Measurements from ENCODE around the gene TOM1L2.

The TOM1L2 gene

DNA sequence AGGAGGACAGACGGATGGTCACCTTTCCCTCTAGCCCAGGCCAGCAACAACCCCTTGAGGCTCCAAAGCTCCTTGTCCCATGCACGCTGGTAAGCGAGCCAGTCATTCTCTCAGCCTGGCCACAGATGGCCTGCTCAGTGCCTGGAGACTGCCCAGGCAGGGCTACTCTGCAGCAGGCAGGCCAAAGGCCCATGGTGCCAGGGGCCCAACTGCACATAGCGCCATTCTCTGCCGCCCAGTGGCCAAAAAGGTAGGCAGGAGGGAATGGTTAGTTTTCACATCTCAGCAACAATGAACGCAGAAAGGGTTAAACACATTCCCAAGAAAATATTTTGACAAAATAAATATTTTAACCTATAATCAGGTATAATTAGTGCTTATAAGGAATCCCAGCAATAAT lies 127.7 kb downstream of the TOM1L2 start:
- TF ChIP-seq, protein P1, sequence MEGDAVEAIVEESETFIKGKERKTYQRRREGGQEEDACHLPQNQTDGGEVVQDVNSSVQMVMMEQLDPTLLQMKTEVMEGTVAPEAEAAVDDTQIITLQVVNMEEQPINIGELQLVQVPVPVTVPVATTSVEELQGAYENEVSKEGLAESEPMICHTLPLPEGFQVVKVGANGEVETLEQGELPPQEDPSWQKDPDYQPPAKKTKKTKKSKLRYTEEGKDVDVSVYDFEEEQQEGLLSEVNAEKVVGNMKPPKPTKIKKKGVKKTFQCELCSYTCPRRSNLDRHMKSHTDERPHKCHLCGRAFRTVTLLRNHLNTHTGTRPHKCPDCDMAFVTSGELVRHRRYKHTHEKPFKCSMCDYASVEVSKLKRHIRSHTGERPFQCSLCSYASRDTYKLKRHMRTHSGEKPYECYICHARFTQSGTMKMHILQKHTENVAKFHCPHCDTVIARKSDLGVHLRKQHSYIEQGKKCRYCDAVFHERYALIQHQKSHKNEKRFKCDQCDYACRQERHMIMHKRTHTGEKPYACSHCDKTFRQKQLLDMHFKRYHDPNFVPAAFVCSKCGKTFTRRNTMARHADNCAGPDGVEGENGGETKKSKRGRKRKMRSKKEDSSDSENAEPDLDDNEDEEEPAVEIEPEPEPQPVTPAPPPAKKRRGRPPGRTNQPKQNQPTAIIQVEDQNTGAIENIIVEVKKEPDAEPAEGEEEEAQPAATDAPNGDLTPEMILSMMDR (IDR thresholded peaks at IDR 0.05), result no peak

DNA sequence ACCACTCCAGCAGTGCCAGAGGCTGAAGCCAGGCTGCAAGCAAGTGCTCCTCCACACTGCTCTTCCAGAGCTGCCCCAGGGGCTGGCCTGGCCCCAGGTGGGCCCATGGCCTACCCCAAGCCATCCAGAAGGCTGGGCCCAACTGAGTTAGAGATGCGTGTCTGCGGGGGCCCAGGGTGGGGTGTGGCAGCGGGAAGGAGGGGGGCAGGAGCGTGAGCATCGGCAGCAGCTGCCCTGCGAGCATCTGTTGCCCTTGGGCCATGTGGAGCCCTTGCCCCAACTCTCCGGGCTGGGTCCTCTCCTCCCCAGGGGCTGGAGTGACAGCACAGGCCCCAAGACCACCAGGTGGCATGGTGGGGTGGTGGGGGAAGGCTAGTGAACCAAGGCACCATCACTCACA lies 128.1 kb downstream of the TOM1L2 start:
- TF ChIP-seq, protein P1 (IDR thresholded peaks at IDR 0.05), result no peak

DNA sequence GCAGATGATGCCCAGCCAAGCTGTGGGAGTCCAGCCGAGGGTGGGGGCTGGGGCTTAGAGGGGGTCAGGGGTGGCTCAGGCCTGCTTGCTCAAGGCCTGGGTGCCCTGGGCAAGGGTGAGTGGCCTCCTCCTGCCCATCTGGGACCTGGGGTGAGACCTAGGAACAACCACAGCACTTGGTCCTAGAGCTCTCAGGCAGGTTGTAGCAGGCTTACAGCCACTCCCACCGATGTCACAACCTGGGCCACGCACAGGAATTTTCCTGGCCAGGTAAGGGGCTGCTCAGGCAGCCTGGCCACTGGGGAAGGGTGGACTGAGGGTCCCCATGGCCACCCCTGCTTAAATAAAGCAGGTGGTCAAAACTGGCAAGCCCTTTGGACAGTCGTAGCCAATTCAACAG lies 129.1 kb downstream of the TOM1L2 start:
- TF ChIP-seq, protein P1 (IDR thresholded peaks at IDR 0.05), result no peak

DNA sequence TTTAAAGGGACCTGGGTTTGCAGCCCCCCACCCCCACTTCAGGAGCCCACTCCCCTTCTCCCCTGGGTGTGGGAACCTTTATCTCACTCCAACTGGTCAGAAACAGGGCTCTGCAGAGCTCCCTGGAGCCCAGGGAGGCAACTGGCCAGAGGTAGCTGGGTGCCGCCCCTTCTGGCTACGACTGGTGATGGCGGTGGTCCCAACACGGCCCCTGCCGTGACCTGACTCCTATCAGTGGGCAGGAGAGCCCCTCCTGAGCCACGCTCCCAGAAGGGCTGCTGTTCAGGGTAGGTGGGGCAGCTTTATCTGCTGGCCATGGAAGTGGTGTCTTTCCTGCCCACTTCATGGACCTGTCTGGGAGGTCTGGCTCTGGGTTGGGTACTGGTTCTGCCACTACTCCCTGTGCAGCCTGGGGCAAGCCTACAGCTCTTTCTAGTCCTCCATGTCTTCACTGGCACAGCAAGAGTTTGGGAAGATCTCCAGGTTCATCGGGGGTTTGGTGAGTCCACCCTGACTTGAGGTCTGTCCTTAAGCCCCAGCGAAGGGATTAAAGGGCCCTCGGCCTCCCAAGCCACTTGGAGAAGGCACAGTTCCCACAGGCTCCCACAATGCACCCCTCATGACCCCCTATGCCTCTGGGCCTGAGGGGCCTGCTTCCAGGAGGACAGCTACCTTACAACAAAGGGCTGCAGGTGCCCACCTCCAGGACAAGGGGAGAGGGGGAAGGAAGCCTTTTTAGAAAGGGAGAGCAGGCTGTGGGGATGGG lies 129.9 kb downstream of the TOM1L2 start:
- TF ChIP-seq, protein P1 (IDR thresholded peaks at IDR 0.05), result no peak

DNA sequence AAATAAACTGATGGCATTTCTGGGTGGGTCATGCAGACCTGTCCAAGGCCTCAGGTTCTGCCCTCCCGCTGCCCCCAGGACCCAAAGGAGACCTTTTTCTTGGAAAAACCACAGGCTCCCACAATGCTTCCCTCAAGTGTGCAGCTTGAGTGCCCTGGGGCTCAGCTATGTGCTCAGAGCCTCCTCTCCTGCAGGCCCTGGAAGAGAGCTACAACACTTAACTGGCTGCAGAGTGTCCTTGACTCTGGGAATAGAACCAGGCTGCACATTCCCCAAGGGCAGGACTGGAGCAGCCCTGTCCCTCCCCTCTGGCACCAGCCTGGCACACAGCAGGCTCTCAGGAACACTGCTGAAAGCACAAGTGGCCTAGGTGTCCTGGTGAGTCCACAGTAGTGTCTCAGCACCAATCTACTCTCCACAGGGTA lies 130.6 kb downstream of the TOM1L2 start:
- TF ChIP-seq, protein P1 (IDR thresholded peaks at IDR 0.05), result no peak

DNA sequence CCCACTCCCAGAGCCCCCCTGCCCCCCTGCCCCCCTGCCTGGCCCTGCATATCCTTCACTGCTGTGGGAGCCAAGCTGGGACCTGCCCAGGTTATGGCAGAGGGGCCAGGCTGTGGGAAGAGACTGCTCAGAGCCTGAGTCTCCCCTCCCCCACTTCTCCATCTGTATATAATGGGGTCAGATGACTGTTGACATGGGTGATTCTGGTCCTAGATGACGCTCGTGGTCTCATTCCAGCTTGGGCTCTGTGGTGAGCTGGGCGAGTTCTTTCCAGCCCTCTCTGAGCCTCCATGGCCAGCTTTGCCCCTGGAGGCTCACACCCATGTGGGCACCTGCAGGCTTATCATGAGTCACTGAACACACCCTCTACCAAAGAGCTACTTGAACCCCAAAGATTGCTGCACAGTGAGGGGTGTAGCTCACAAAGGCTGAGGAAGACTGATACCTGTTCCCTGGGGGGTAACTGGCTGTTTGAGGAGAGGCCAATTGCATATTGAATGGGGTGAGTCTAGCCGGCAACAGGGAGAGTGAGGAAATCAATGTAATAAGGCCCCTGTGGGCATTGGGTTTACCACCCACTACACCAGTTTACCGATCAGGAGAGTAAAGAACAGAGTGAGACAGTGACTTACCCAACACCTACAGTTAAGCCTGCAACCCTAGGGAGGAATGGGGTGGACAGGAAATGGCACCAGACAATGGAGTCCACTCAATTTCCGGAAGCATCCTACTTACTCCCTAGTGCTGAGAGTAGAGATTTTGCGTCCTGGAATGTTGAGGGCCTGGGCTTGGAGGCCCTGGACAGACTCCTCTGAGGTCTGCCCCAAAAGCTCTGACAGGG lies 131.2 kb downstream of the TOM1L2 start:
- TF ChIP-seq, protein P1 (IDR thresholded peaks at IDR 0.05), result no peak

DNA sequence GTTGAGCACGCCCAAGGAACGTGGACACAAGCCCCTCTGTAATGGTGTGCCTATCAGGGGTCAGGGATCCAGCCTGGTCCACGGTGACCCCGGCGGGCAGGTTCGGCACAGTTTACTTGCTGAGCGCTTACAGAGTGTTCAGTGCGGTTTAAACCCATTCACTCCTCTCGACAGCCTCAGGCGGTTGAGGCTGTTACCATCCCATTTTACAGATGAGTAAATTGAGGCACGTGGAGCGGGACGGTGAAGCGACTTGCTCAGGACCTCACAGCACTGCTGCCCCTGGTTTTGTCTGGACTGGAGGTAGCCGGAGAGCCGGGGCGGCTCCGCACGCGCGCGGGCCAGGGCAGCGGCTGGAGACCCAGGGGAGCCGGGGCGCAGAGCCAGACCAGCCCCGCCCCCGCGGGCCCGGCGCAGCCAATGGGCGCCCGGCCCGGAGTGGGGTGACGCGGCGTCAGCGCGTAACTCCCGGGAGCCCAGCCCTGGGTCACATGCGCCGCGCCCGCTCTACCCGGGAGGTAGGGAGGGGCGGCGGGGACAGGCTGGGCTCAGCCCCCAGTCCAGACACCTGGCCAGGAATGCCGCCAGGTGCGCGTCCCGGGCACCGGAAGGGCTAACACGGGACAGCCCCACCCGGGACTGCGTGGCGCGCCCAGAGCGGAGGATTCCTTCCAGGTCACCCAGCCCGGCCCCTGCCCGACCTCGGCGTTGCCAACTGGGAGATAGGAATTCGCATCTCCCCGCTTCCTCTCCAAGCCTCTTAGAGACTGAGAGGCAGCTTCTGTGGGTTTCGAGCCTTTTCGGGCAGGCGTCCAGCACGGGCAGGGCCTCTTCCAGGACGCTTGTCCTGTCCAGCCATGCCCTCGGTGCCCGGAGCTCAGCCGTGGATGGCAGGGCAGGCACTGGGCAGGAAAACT lies 132.2 kb downstream of the TOM1L2 start:
- TF ChIP-seq, protein P1 (IDR thresholded peaks at IDR 0.05), result no peak

Data from LNCAP (cell line).